ENCODE measurements around the gene HJURP. TPM values are rescaled to one million over a fixed set of nuclear protein-coding genes. Genes with fewer than 3 reads are reported as not detected.
A peak's percentile ranks its signal among the peaks of the same experiment; 100 is the strongest.
"Not testable (repeated sequence)": the region's sequence is repeated elsewhere in the genome, so short reads cannot be mapped to it uniquely, and the experiment has no call there.

Gene HJURP, protein sequence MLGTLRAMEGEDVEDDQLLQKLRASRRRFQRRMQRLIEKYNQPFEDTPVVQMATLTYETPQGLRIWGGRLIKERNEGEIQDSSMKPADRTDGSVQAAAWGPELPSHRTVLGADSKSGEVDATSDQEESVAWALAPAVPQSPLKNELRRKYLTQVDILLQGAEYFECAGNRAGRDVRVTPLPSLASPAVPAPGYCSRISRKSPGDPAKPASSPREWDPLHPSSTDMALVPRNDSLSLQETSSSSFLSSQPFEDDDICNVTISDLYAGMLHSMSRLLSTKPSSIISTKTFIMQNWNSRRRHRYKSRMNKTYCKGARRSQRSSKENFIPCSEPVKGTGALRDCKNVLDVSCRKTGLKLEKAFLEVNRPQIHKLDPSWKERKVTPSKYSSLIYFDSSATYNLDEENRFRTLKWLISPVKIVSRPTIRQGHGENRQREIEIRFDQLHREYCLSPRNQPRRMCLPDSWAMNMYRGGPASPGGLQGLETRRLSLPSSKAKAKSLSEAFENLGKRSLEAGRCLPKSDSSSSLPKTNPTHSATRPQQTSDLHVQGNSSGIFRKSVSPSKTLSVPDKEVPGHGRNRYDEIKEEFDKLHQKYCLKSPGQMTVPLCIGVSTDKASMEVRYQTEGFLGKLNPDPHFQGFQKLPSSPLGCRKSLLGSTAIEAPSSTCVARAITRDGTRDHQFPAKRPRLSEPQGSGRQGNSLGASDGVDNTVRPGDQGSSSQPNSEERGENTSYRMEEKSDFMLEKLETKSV
- 1 to 10 TPM; 1.2 to 4.4 (median 3.5) TPM for total RNA-seq

- H3K4me3 ChIP-seq (ENCODE audit: low read depth, poor library complexity, severe bottlenecking) = peak within 1 kb of the TSS; percentile 57
- TF ChIP-seq, protein P1, sequence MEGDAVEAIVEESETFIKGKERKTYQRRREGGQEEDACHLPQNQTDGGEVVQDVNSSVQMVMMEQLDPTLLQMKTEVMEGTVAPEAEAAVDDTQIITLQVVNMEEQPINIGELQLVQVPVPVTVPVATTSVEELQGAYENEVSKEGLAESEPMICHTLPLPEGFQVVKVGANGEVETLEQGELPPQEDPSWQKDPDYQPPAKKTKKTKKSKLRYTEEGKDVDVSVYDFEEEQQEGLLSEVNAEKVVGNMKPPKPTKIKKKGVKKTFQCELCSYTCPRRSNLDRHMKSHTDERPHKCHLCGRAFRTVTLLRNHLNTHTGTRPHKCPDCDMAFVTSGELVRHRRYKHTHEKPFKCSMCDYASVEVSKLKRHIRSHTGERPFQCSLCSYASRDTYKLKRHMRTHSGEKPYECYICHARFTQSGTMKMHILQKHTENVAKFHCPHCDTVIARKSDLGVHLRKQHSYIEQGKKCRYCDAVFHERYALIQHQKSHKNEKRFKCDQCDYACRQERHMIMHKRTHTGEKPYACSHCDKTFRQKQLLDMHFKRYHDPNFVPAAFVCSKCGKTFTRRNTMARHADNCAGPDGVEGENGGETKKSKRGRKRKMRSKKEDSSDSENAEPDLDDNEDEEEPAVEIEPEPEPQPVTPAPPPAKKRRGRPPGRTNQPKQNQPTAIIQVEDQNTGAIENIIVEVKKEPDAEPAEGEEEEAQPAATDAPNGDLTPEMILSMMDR (IDR thresholded peaks at IDR 0.05) = no peak
- TF ChIP-seq POLR2A (IDR thresholded peaks at IDR 0.05) = no peak
- WGBS, 2 donors = 0 to 1% methylated on average over 35 to 54 of the region's 60 CpGs
- DNase-seq (ENCODE audit: low spot score in 2 of 2) = peak; percentile 93 to 98
- intact Hi-C loops (cut with DNase I; ENCODE audit: low total_unique reads) = no loop called here
These were observed at the start of gene HJURP for GRCh38 chr2:233854241-233854981. Gene HJURP, minus strand, starts transcription at chr2:233854535. Its CDS starts 35 bp downstream, at chr2:233854500.

GRCh38 chr2:233901884-233902283 lies 47.5 kb upstream of the HJURP start:
- DNase-seq (ENCODE audit: low spot score in 2 of 2) = no peak
- intact Hi-C loops (cut with DNase I; ENCODE audit: low total_unique reads) = no loop called here

GRCh38 chr2:233901367-233901766 lies 47.0 kb upstream of the HJURP start:
- no peak overlapping the region for H3K4me3 ChIP-seq (ENCODE audit: low read depth, poor library complexity, severe bottlenecking)
- WGBS, 2 donors = 60 to 72% methylated on average over 4 of the region's 4 CpGs
- no peak for DNase-seq (ENCODE audit: low spot score in 2 of 2)
- intact Hi-C loops (cut with DNase I; ENCODE audit: low total_unique reads) = no loop called here
- no peak for TF ChIP-seq POLR2A (IDR thresholded peaks at IDR 0.05)
- TF ChIP-seq, protein P1 (IDR thresholded peaks at IDR 0.05) = no peak

More at GRCh38 chr2:233901884-233902283, 47.5 kb upstream of the HJURP start:
- no peak overlapping the region for H3K4me3 ChIP-seq (ENCODE audit: low read depth, poor library complexity, severe bottlenecking)
- no peak for TF ChIP-seq POLR2A (IDR thresholded peaks at IDR 0.05)
- TF ChIP-seq, protein P1 (IDR thresholded peaks at IDR 0.05) = no peak
- 86 to 90% methylated on average over 4 of the region's 4 CpGs for WGBS, 2 donors

DNA sequence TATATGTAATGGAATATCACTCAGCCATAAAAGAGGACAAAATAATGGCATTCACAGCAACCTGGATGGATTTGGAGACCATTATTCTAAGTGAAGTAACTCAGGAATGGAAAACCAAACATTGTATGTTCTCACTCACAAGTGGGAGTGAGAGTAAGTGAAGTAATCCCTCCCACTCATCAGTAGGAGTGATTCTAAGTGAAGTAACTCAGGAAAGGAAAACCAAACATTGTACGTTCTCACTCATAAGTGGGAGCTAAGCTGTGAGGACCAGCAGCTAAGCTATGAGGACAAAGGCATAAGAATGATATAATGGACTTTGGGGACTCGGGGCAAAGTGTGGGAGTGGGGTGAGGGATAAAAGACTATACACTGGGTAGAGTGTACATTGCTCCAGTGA lies 41.9 kb upstream of the HJURP start:
- DNase-seq (ENCODE audit: low spot score in 2 of 2); H3K4me3 ChIP-seq (ENCODE audit: low read depth, poor library complexity, severe bottlenecking); intact Hi-C loops (cut with DNase I; ENCODE audit: low total_unique reads): not testable (repeated sequence)
- WGBS, 2 donors = 78 to 84% methylated on average over 2 of the region's 2 CpGs

DNA sequence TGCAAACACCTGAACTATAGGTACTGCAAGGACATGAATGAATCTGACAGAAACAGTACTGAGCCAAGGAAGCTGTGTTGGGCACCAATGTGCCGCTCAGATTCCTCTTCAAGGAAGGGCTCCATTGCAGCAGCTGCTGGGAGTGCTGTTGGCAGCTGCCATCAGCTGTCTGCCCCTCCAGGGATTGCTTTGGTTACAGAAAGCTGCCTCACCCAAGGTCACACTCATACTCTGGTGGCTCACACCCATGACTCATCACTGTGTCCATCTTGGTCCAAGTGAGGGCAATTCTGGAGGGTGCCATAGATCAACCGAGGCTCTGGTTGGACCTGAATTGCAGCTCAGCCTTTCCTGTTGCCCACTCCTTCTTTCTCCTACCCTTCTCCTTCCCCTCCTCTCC lies 38.5 kb upstream of the HJURP start:
- WGBS, 2 donors = 83% methylated on average over 2 of the region's 2 CpGs
- TF ChIP-seq, protein P1 (IDR thresholded peaks at IDR 0.05) = no peak
- no peak for TF ChIP-seq POLR2A (IDR thresholded peaks at IDR 0.05)
- no peak overlapping the region for H3K4me3 ChIP-seq (ENCODE audit: low read depth, poor library complexity, severe bottlenecking)
- intact Hi-C loops (cut with DNase I; ENCODE audit: low total_unique reads) = no loop called here
- no peak for DNase-seq (ENCODE audit: low spot score in 2 of 2)

- no peak overlapping the region for H3K4me3 ChIP-seq (ENCODE audit: low read depth, poor library complexity, severe bottlenecking)
- no peak for DNase-seq (ENCODE audit: low spot score in 2 of 2)
- intact Hi-C loops (cut with DNase I; ENCODE audit: low total_unique reads) = no loop called here
- TF ChIP-seq POLR2A (IDR thresholded peaks at IDR 0.05) = no peak
- TF ChIP-seq, protein P1 (IDR thresholded peaks at IDR 0.05) = no peak
These were observed 28.0 kb upstream of the HJURP start for GRCh38 chr2:233882353-233882752.

DNA sequence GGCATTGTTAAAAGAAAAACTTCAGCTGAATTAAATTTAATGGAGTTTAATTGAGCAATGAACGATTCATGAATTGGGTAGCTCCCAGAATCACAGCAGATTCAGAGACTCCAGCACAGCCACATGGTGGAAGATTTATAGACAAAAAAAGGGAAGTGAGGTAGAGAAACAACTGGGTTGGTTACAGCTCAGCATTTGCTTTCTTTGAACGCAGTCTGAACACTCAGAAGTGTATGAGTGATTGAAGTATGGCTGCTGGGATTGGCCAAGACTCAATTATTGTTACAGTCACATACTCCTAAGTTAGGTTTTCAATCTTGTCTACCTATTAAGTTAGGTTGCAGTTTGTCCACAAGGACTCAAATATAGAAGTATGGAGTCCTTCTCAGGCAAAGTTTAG lies 17.8 kb upstream of the HJURP start:
- DNase-seq (ENCODE audit: low spot score in 2 of 2); H3K4me3 ChIP-seq (ENCODE audit: low read depth, poor library complexity, severe bottlenecking); intact Hi-C loops (cut with DNase I; ENCODE audit: low total_unique reads): not testable (repeated sequence)
- WGBS, 2 donors = 34 to 40% methylated on average over 2 of the region's 2 CpGs
